Activated CD4-positive, alpha-beta T cell treated with anti-CD3 and anti-CD28 coated beads, Interleukin-2, amount 50 U/mL, for 24 hours (primary cell): ENCODE results near the gene EIF4A3.

ENCODE experiments used
- DNase-seq, 2 donors: peaks; one replicate each; pipeline ENCODE4 v3.0.0-alpha.2; 2020; ENCODE audit warnings: low read depth in 1 of 2, low spot score in 1 of 2

The EIF4A3 gene

GRCh38 chr17:80137131-80137530 lies 9.8 kb downstream of the EIF4A3 start:
- DNase-seq: no peak

DNA sequence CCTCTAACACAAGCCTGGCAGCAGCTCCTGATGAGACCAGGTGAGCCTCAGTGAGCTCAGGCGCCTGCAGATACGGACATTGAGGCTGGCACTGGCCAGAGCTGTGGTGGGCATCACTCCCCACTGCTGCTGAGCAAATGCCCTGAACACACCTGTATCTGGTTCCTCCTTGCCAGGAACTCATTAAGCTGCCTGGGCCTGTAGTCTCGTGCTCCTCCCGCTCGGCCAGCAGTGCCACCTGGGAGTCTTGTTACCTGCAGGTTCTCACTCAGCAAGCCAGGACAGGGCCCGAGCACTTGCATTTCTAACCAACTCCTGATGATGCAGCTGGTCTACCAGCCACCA lies 13.3 kb downstream of the EIF4A3 start:
- no peak for DNase-seq

DNA sequence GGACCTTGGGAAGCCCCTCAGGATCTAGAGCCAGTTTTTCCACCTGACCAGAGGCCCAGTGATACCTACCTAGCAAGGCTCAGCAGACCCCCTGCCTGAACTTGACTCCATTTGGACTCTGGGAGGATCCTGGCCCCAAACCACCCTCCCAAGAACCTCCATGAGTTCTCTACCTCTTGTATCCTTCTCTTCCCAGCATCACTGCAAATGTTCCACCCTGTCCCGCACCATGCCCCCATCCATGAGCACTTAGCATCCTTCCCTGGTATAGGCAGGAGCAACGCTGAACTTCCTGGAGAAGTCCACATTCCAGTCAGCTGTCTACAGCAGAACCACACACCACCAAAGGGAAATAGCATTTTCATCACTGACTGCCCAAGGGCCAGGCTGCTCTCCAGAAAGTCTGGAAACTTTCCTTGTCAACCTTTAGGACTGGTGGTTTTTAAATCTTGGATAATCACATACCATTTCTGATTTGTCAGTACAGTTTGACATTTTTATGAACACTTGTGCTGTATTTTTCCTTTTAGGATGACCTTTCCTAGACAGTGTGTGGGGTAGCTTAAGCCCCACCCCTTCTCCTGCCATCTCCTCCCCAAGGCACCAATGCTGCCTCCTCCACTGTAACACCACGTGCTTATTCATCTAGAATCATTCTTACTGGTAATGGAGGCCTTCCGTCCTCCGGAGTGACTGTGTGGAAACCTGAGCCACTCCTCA lies 13.9 kb downstream of the EIF4A3 start:
- DNase-seq: no peak

GRCh38 chr17:80130992-80131391 lies 15.9 kb downstream of the EIF4A3 start:
- no peak for DNase-seq

DNA sequence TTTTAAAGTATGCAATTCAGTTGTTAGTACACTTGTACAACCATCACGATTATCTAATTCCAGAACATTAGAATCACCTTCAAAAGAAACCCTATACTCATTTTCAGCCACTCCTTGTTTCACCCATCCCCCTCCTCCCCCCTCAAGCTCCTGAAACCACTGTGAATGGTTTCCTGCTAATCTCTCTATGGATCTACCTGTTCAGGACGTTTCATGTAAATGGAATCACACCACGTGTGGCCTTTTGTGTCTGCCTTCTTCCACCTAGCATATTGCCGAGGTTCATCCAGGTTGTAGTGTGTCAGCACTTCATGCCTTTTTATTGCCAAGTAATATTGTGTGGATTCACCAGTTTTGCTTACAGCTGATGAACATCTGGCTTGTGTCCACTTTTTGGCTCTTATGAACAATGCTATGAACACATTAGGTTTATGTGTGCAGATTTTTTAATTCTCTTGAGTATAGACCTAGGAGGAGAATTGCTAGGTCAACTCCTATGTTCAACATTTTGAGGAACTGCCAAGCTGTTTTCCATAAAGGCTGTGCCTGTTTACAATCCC lies 17.8 kb downstream of the EIF4A3 start:
- DNase-seq: no peak

DNA sequence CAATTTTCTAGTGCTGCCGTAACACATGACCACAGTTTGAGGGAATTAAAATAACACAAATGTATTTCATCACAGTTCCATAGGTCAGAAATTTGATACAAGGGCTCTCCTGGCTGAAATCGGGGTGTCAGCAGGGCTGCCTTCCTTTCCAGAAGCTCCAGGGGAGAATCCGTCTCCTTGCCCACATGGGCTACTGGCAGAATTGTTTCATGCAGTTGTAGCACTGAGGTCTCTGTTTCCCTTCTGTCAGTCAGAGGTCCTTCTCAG lies 20.5 kb downstream of the EIF4A3 start:
- DNase-seq: no peak

GRCh38 chr17:80125656-80126448 lies 21.1 kb downstream of the EIF4A3 start:
- no peak for DNase-seq

GRCh38 chr17:80124351-80124981 lies 22.5 kb downstream of the EIF4A3 start:
- no peak for DNase-seq

- no peak for DNase-seq
These were observed 23.1 kb downstream of the EIF4A3 start for GRCh38 chr17:80123791-80124190.

DNA sequence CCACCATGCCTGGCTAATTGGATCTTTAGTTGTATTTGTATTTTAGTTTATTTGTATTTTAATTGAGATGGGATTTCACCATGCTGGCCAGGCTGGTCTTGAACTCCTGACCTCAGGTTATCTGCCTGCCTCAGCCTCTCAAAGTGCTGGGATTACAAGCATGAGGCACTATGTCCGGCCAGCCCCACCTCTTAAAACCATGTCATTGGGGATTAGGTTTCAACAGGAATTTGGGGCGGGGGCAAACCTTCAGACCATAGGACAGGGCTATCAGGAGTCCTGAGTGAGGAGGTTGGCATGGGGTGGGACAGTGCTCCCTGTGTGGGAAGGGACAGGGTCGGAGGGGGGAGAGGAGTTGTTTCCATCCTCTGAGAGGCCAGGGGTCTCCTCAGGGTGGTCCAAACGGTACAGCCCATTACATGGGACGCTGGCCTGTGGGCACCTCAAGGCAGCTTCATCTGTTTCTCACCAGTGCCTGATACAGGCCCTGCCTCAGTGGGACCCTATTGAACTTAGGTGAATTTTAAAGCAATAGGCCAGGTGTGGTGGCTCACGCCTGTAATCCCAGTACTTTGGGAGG lies 23.9 kb downstream of the EIF4A3 start:
- DNase-seq: no peak

DNA sequence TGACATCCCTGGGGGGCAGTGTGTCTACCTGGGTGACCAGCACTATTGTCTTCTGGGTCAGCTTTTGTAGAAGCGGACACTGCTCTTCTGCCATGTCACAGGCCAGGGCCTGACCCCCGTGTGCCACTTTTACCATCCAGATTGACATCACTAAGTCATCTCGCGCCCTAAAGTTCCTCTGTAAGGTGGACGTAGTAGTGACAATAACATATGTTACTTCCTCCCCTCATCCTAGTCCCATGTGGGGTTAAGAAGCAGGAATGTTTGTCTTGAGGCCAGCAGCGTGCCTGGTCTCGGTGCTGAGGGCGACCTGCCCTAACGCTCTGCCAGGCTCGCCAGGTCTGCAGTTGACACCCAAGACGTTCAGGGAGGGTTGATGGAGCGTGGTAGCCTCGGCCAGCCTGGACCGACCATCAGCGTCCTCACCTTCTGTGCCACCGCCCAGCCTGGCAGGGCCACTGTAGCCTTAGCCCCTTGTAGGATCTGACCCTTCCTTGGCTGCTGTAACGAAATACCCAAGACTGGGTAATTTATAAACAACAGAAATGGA lies 24.8 kb downstream of the EIF4A3 start:
- no peak for DNase-seq

DNA sequence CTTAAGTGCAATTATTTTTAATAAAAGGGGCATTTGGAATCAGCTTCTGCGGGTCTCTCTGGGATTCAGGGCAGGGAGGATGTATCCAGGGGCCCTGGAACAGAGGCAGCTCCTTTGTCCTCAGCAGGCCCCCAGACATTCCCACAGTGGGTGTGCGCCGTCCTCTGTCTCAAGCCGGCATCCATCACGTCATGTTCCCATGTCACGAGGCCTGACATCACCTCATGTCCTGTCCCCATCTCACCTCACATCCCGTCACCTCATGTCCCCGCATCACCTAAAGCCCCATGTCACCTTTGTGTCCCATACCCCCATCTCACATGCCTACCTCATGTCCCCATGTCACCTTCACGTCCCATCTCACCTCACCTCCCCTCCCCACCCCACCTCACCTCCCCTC lies 27.1 kb downstream of the EIF4A3 start:
- DNase-seq: no peak

GRCh38 chr17:80119271-80119791 lies 27.6 kb downstream of the EIF4A3 start:
- no peak for DNase-seq

GRCh38 chr17:80118601-80119270 lies 28.2 kb downstream of the EIF4A3 start:
- no peak for DNase-seq

GRCh38 chr17:80117491-80118401 lies 29.2 kb downstream of the EIF4A3 start:
- DNase-seq: no peak

DNA sequence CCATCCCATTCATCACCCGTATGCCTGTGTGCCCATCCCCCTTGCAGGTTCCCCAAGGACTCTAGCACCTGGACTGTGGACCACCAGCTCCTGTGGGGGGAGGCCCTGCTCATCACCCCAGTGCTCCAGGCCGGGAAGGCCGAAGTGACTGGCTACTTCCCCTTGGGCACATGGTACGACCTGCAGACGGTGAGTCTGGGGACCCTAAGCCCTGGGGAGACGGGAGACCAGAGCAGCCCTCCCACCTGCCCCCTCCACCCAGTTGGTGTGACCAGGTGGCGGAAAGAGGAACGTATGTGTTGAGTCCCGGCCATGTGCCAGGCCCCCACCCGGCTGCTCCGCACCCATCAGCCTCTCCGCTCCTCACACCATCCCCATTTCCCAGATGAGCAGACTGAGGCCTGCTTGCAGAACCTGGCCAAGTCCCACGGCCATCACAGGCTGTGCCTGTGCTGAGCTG lies 30.0 kb downstream of the EIF4A3 start:
- DNase-seq: no peak

GRCh38 chr17:80116276-80116920 lies 30.5 kb downstream of the EIF4A3 start:
- DNase-seq: no peak

GRCh38 chr17:80115159-80115558 lies 31.8 kb downstream of the EIF4A3 start:
- no peak for DNase-seq

GRCh38 chr17:80114758-80115157 lies 32.2 kb downstream of the EIF4A3 start:
- no peak for DNase-seq
